Measurements from ENCODE around the gene IPO4. TPM values are rescaled to one million over a fixed set of nuclear protein-coding genes. Genes with fewer than 3 reads are reported as not detected.

IPO4 gene
- total RNA-seq, 1 experiment from 2014 or later: 102 TPM

DNA sequence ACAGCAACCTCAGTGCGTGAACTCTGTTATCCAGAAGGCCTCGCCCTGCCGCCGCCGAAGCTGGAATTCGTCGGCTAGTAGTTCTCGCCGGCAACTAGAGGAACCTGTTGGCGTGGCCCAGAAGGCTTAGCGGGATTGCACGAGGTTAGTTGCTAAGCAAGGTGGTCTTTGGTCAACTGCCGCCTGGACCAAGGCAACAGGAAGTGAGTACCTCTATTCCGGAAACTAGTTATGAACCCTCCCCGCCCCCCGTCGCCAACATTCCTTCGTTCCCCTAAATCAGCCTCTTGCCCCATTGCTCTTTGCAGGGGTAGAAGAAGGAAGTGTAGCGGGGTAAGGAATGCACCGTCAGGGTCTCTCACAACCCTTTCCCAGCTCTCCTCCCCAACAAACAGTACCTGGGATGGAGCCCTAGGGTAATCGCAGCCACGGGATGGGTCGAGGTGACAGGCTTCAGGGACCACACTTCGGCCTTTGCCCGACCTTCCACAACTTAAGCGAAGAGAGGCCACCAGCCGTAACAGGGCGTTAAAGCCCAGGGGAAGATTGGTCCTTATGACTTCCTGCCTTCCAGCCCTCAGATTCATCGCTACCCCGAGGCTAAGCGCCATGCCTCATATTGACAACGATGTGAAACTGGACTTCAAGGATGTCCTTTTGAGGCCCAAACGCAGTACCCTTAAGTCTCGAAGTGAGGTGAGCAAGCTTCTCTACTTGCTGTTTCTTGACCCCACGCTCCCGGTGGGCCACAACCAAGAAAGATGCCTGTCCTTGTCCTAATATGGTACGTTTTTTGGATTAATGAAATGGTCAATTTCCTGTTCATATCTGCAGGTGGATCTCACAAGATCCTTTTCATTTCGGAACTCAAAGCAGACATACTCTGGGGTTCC is 44.3 kb upstream of the IPO4 start, which contains the start of gene GMPR2:
Gene GMPR2, plus strand, starts transcription at position 285 of the 893 bp plus-strand sequence. Its CDS starts 325 bp downstream, at position 610.
- H3K4me1 ChIP-seq (ENCODE audit: control insufficient read depth in 1 of 2, insufficient read depth in 2 of 2, low read length in 2 of 2): peaks cover 14 to 23% of the 10 kb centered on the region in 2 experiments
- intact Hi-C loops (cut with micrococcal nuclease): loop anchor here (2.0 kb wide), 1 partner anchor 16 kb away; the partner anchor contains the start of gene MDP1
- CTCF ChIA-PET: interaction anchor here (2.1 kb wide), 1 partner anchor 10 kb away, joined by 10 read pairs; the partner anchor contains the start of gene TINF2
- DNase-seq (ENCODE audit: low read depth, low spot score) (no peak), ATAC-seq (peak; percentile 67)
- peak within 1 kb of the TSS; percentile 94 for H3K9ac ChIP-seq (ENCODE audit: low read length)
- H3K27me3 ChIP-seq (ENCODE audit: insufficient read depth, low read length): no peaks in the 10 kb centered on the region
- BruUV-seq (replicated peaks): TSS peak; percentile 63
- peak within 1 kb of the TSS; percentile 94 for H3K27ac ChIP-seq (ENCODE audit: low read depth, low read length)
- H3K4me2 ChIP-seq (ENCODE audit: low read length): peak within 1 kb of the TSS; percentile 89
- RAD21 ChIA-PET (ENCODE audit: low non-redundant PET in 1 of 2, low total read pairs in 2 of 2, uncharacterized antibody in 2 of 2, unreplicated experiment in 2 of 2): no interaction called here
- POLR2A ChIA-PET: interaction anchor here (2.0 kb wide), 1 partner anchor 9 kb away, joined by 11 read pairs; the partner anchor contains the start of gene TINF2
- peaks cover 24 to 31% of the 10 kb centered on the region in 2 experiments; a peak in 3 of 4 replicates for H3K36me3 ChIP-seq (ENCODE audit: control insufficient read depth in 1 of 2, insufficient read depth in 2 of 2, low read length in 2 of 2)
- peak; percentile 33; the same call in 1 of the 2 replicates for TF ChIP-seq SIN3A (IDR thresholded peaks at IDR 0.05; ENCODE audit: low read depth)
- peak; percentile 21; the same call in 1 of the 2 replicates for TF ChIP-seq MAX (IDR thresholded peaks at IDR 0.05)
- no peak for TF ChIP-seq YY1 (IDR thresholded peaks at IDR 0.05; ENCODE audit: extremely low read depth, insufficient replicate concordance, low read depth, low read length)
- TF ChIP-seq ZFX (IDR thresholded peaks at IDR 0.05): peak; percentile 26; the same call in 1 of the 2 replicates
- peak within 1 kb of the TSS; percentile 25 for H2AFZ ChIP-seq (ENCODE audit: low read depth, low read length, poor library complexity, severe bottlenecking)
- peak within 1 kb of the TSS; percentile 96 to 100 for H3K4me3 ChIP-seq (replicated peaks in 1 of 2; ENCODE audit: low read depth in 1 of 2, low read length in 2 of 2)
- no peaks in the 10 kb centered on the region for H3K9me2 ChIP-seq (ENCODE audit: insufficient read depth)
- H4K20me1 ChIP-seq (ENCODE audit: insufficient read depth): no peaks in the 10 kb centered on the region
- H3K79me2 ChIP-seq (ENCODE audit: insufficient read depth, low read length): peaks cover 72% of the 10 kb centered on the region
- H3K9me3 ChIP-seq (ENCODE audit: control insufficient read depth in 1 of 2, insufficient read depth in 1 of 2, low read depth in 1 of 2, low read length in 2 of 2): no peaks in the 10 kb centered on the region

- Histone ChIP-seq H3K9ac (ENCODE audit: low read length) (peak within 1 kb of the TSS; percentile 94), H3K27me3 (ENCODE audit: insufficient read depth, low read length) (no peaks in the 10 kb centered on the region), H3K9me2 (ENCODE audit: insufficient read depth) (no peaks in the 10 kb centered on the region), H3K4me1 (ENCODE audit: control insufficient read depth in 1 of 2, insufficient read depth in 2 of 2, low read length in 2 of 2) (peaks cover 14 to 22% of the 10 kb centered on the region in 2 experiments), H3K9me3 (ENCODE audit: control insufficient read depth in 1 of 2, insufficient read depth in 1 of 2, low read depth in 1 of 2, low read length in 2 of 2) (no peaks in the 10 kb centered on the region), H3K4me3 (replicated peaks in 1 of 2; ENCODE audit: low read depth in 1 of 2, low read length in 2 of 2) (peak within 1 kb of the TSS; percentile 96 to 100), H2AFZ (ENCODE audit: low read depth, low read length, poor library complexity, severe bottlenecking) (peak within 1 kb of the TSS; percentile 25), H3K79me2 (ENCODE audit: insufficient read depth, low read length) (peaks cover 79% of the 10 kb centered on the region), H4K20me1 (ENCODE audit: insufficient read depth) (no peaks in the 10 kb centered on the region), H3K36me3 (ENCODE audit: control insufficient read depth in 1 of 2, insufficient read depth in 2 of 2, low read length in 2 of 2) (peaks cover 21 to 24% of the 10 kb centered on the region in 2 experiments; a peak in 3 of 4 replicates), H3K4me2 (ENCODE audit: low read length) (peak within 1 kb of the TSS; percentile 89), H3K27ac (ENCODE audit: low read depth, low read length) (peak within 1 kb of the TSS; percentile 94)
- ChIA-PET RAD21 (ENCODE audit: low non-redundant PET in 1 of 2, low total read pairs in 2 of 2, uncharacterized antibody in 2 of 2, unreplicated experiment in 2 of 2) (no interaction called here), CTCF (interaction anchor here (2.1 kb wide), 1 partner anchor 10 kb away, joined by 10 read pairs; the partner anchor contains the start of gene TINF2), POLR2A (interaction anchor here (2.0 kb wide), 1 partner anchor 10 kb away, joined by 11 read pairs; the partner anchor contains the start of gene TINF2)
- intact Hi-C loops (cut with micrococcal nuclease): loop anchor here (2.0 kb wide), 1 partner anchor 15 kb away; the partner anchor contains the start of gene MDP1
- DNase-seq (ENCODE audit: low read depth, low spot score) (peak; percentile 81), ATAC-seq (peak; percentile 83)
- no TSS peak for BruUV-seq (replicated peaks)
- no peak for TF ChIP-seq YY1 (IDR thresholded peaks at IDR 0.05; ENCODE audit: extremely low read depth, insufficient replicate concordance, low read depth, low read length)
- TF ChIP-seq SIN3A (IDR thresholded peaks at IDR 0.05; ENCODE audit: low read depth): no peak
- peak; percentile 63 for TF ChIP-seq POLR2A (IDR thresholded peaks at IDR 0.05; ENCODE audit: borderline replicate concordance, extremely low read depth, insufficient read depth, insufficient read length)
- TF ChIP-seq ELF1 (IDR thresholded peaks at IDR 0.05; ENCODE audit: borderline replicate concordance, low read depth): peak; percentile 78
- TF ChIP-seq, protein P1, sequence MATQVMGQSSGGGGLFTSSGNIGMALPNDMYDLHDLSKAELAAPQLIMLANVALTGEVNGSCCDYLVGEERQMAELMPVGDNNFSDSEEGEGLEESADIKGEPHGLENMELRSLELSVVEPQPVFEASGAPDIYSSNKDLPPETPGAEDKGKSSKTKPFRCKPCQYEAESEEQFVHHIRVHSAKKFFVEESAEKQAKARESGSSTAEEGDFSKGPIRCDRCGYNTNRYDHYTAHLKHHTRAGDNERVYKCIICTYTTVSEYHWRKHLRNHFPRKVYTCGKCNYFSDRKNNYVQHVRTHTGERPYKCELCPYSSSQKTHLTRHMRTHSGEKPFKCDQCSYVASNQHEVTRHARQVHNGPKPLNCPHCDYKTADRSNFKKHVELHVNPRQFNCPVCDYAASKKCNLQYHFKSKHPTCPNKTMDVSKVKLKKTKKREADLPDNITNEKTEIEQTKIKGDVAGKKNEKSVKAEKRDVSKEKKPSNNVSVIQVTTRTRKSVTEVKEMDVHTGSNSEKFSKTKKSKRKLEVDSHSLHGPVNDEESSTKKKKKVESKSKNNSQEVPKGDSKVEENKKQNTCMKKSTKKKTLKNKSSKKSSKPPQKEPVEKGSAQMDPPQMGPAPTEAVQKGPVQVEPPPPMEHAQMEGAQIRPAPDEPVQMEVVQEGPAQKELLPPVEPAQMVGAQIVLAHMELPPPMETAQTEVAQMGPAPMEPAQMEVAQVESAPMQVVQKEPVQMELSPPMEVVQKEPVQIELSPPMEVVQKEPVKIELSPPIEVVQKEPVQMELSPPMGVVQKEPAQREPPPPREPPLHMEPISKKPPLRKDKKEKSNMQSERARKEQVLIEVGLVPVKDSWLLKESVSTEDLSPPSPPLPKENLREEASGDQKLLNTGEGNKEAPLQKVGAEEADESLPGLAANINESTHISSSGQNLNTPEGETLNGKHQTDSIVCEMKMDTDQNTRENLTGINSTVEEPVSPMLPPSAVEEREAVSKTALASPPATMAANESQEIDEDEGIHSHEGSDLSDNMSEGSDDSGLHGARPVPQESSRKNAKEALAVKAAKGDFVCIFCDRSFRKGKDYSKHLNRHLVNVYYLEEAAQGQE (IDR thresholded peaks at IDR 0.05; ENCODE audit: low read depth): no peak
- peak; percentile 59 for TF ChIP-seq SP1 (IDR thresholded peaks at IDR 0.05; ENCODE audit: low read depth)
- peak; percentile 63; the same call in 1 of the 2 replicates for TF ChIP-seq MAX (IDR thresholded peaks at IDR 0.05)
Measured at GRCh38 chr14:24232121-24232644, 43.6 kb upstream of the IPO4 start, which contains the start of gene NEDD8. Gene NEDD8 (minus strand): TSS chr14:24232367. CDS start chr14:24232267, 100 bp downstream.
